Liver (tissue), 9 donors: ENCODE data around the gene BRD1. TPM values are rescaled to one million over a fixed set of nuclear protein-coding genes. Genes with fewer than 3 reads are reported as not detected.

ENCODE experiments used
- DNase-seq: peaks from one replicate; pipeline ENCODE4 v3.0.0-alpha.2; 2017; ENCODE audit warnings: low spot score
- H3K27ac ChIP-seq, 2 donors: one replicate each; pipeline ENCODE4 v1.7.0; 2013; ENCODE audit warnings: inconsistent platforms in 2 of 2, low read length in 2 of 2, control low read depth in 1 of 2, low read depth in 1 of 2, mild to moderate bottlenecking in 1 of 2
- H3K27me3 ChIP-seq, 4 donors: one replicate each; pipeline versions ENCODE4 v1.6.1 to v1.7.0; 2013; ENCODE audit warnings: low read length in 3 of 4, inconsistent platforms in 1 of 4, mild to moderate bottlenecking in 1 of 4, moderate library complexity in 1 of 4; ENCODE audit not compliant: control insufficient read depth in 4 of 4, insufficient read depth in 4 of 4
- H3K36me3 ChIP-seq, 4 donors: one replicate each; pipeline versions ENCODE4 v1.6.1 to v1.7.0; 2013; ENCODE audit warnings: low read length in 3 of 4, mild to moderate bottlenecking in 3 of 4, low read depth in 1 of 4, moderate library complexity in 1 of 4; ENCODE audit not compliant: control insufficient read depth in 4 of 4, insufficient read depth in 3 of 4
- H3K4me1 ChIP-seq, 4 donors: one replicate each; pipeline versions ENCODE4 v1.6.1 to v1.7.0; 2013; ENCODE audit warnings: low read length in 3 of 4, mild to moderate bottlenecking in 3 of 4, moderate library complexity in 1 of 4; ENCODE audit not compliant: control insufficient read depth in 4 of 4, insufficient read depth in 4 of 4
- H3K4me3 ChIP-seq, 3 donors: one replicate each; pipeline versions ENCODE4 v1.6.1 to v1.7.0; 2013; ENCODE audit warnings: low read length in 3 of 3, control low read depth in 1 of 3, low read depth in 1 of 3, mild to moderate bottlenecking in 1 of 3
- H3K9ac ChIP-seq, 2 donors: one replicate each; pipeline ENCODE4 v1.7.0; 2013; ENCODE audit warnings: low read length in 2 of 2, mild to moderate bottlenecking in 2 of 2, moderate library complexity in 2 of 2, control low read depth in 1 of 2, low read depth in 1 of 2
- H3K9me3 ChIP-seq, 4 donors: one replicate each; pipeline versions ENCODE4 v1.6.1 to v1.7.0; 2013; ENCODE audit warnings: low read length in 3 of 4; ENCODE audit not compliant: control insufficient read depth in 4 of 4
- ATF3 ChIP-seq: IDR thresholded peaks from 2 replicates; pipeline ENCODE4 v1.6.1; 2016; ENCODE audit warnings: antibody characterized with exemption
- EGR1 ChIP-seq, 2 donors: IDR thresholded peaks; 2 replicates each; pipeline ENCODE4 v1.6.1; 2016 to 2018; ENCODE audit warnings: antibody characterized with exemption in 2 of 2, low read depth in 2 of 2
- FOXA1 ChIP-seq: IDR thresholded peaks from 2 replicates; pipeline ENCODE4 v1.6.1; 2016; ENCODE audit warnings: antibody characterized with exemption
- GABPA ChIP-seq, 2 donors: IDR thresholded peaks in 1 of 2; conservative IDR thresholded peaks in 1 of 2; 2 replicates each; pipeline ENCODE4 v1.6.1; 2016; ENCODE audit warnings: antibody characterized with exemption in 2 of 2, mild to moderate bottlenecking in 1 of 2, moderate library complexity in 1 of 2
- HNF4A ChIP-seq, 2 donors: conservative IDR thresholded peaks; 2 replicates each; pipeline ENCODE4 v1.6.1; 2016; ENCODE audit warnings: antibody characterized with exemption in 2 of 2, mild to moderate bottlenecking in 2 of 2
- HNF4G ChIP-seq: IDR thresholded peaks from 2 replicates; pipeline ENCODE4 v1.6.1; 2016; ENCODE audit warnings: antibody characterized with exemption
- JUND ChIP-seq, 2 donors: IDR thresholded peaks; 2 replicates each; pipeline ENCODE4 v1.6.1; 2016; ENCODE audit warnings: antibody characterized with exemption in 2 of 2
- MAX ChIP-seq: IDR thresholded peaks from 2 replicates; pipeline ENCODE4 v1.6.1; 2016; ENCODE audit warnings: antibody characterized with exemption
- NR2F2 ChIP-seq: IDR thresholded peaks from 2 replicates; pipeline ENCODE4 v1.6.1; 2016; ENCODE audit warnings: antibody characterized with exemption
- RAD21 ChIP-seq, 2 donors: IDR thresholded peaks; 2 replicates each; pipeline ENCODE4 v1.6.1; 2016; ENCODE audit warnings: antibody characterized with exemption in 2 of 2, mild to moderate bottlenecking in 2 of 2
- REST ChIP-seq: IDR thresholded peaks from 2 replicates; pipeline ENCODE4 v1.6.1; 2016; ENCODE audit warnings: antibody characterized with exemption, mild to moderate bottlenecking
- RXRA ChIP-seq, 2 donors: IDR thresholded peaks; 2 replicates each; pipeline ENCODE4 v1.6.1; 2017 to 2018; ENCODE audit warnings: antibody characterized with exemption in 2 of 2, mild to moderate bottlenecking in 1 of 2
- SP1 ChIP-seq: IDR thresholded peaks from 2 replicates; pipeline ENCODE4 v1.6.1; 2018; ENCODE audit warnings: antibody characterized with exemption, mild to moderate bottlenecking
- WGBS: extraction: QIAGEN DNeasy Blood & Tissue Kit; methylation state at CpG from one replicate; pipeline ENCODE4 v1.1.7; 2013; 5-methylcytosine and 5-hydroxymethylcytosine counted together
- polyA plus RNA-seq, 2 donors: library from polyadenylated mRNA; stranded (reverse) in 1 of 2; unstranded in 1 of 2; fragments of 200-250 nt in 1 of 2; fragments of >200 nt in 1 of 2; fragmentation: Nextera tagmentation in 1 of 2; extraction: Ambion mirVana in 1 of 2; gene quantifications; one replicate each; pipeline versions ENCODE4 v1.2.1 to v1.2.3, GENCODE V29; 2013 to 2015
- total RNA-seq, 2 donors: library from RNA; depleted of rRNA; stranded (reverse); fragments of >200 nt; gene quantifications; one replicate each; pipeline ENCODE4 v1.2.3, GENCODE V29; 2014
- TF ChIP-seq, protein P1 (sequence below): fragments of 150-350 bp; IDR thresholded peaks from 2 replicates; pipeline ENCODE4 v1.5.1; 2017; ENCODE audit warnings: improper control_type of control experiment, low read depth, low read length; ENCODE audit not compliant: missing input control
- donor health status: healthy.
- donor health status: healthy.
- donor health status: healthy.
- donor health status: healthy.
- donor health status: healthy.

The BRD1 gene
- total and polyA plus RNA-seq, 4 donors, result 3.3 to 20.7 (median 11.6) TPM

DNA sequence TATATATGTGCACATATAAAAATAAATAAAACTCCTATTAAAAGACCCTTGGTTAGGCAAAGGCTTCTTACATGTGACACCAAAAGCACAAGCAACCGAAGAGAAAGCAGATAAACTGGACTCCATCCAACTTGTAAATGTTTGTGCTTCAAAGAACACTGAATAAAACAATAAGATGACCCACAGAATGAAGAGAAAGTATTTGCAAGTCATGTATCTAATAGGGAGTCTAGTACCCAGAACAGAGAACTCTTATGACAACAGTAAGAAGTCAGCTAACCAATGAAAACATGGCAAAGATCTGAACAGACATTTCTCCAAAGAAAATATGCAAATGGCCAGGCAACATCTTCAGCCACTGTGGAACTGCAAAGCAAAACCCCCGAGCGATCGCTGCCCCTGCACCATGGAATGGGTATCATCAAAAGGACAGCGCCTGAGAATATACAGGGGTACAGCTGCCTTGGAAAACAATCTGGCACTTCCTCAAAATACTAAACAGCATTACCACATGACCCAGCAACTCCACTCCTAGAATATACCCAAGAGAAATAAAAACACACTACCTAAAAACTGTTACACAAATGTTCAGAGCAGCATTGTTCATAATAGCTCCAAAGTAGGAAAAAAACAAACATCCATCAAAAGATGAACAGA, 17.2 kb downstream of the BRD1 start:
- Histone ChIP-seq H3K4me3 (no peak overlapping the region), H3K4me1 (peaks cover 9 to 33% (median 27%) of the 10 kb centered on the region in 4 donors), H3K9ac (no peak overlapping the region), H3K27me3 (no peaks in the 10 kb centered on the region), H3K27ac (no peak overlapping the region), H3K9me3 (no peaks in the 10 kb centered on the region), H3K36me3 (peaks cover 0 to 5% (median 4%) of the 10 kb centered on the region in 4 donors)
- TF ChIP-seq, protein P1, sequence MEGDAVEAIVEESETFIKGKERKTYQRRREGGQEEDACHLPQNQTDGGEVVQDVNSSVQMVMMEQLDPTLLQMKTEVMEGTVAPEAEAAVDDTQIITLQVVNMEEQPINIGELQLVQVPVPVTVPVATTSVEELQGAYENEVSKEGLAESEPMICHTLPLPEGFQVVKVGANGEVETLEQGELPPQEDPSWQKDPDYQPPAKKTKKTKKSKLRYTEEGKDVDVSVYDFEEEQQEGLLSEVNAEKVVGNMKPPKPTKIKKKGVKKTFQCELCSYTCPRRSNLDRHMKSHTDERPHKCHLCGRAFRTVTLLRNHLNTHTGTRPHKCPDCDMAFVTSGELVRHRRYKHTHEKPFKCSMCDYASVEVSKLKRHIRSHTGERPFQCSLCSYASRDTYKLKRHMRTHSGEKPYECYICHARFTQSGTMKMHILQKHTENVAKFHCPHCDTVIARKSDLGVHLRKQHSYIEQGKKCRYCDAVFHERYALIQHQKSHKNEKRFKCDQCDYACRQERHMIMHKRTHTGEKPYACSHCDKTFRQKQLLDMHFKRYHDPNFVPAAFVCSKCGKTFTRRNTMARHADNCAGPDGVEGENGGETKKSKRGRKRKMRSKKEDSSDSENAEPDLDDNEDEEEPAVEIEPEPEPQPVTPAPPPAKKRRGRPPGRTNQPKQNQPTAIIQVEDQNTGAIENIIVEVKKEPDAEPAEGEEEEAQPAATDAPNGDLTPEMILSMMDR, result no peak
- TF ChIP-seq GABPA (IDR thresholded peaks at IDR 0.05 in 1 of 2, conservative IDR thresholded peaks at IDR 0.05 in 1 of 2) (no peak), ATF3 (no peak), FOXA1 (no peak), EGR1 (IDR thresholded peaks at IDR 0.05; ENCODE audit: low read depth in 2 of 2) (no peak), SP1 (no peak)
- DNase-seq, result no peak
- 70% methylated on average over 5 of the region's 5 CpGs for WGBS

- Histone ChIP-seq H3K4me1 (peaks cover 9 to 33% (median 25%) of the 10 kb centered on the region in 4 donors), H3K27ac (no peak overlapping the region), H3K4me3 (no peak overlapping the region), H3K9me3 (no peaks in the 10 kb centered on the region), H3K9ac (no peak overlapping the region), H3K27me3 (no peaks in the 10 kb centered on the region), H3K36me3 (peaks cover 6 to 9% (median 8%) of the 10 kb centered on the region in 4 donors)
- TF ChIP-seq REST (no peak), RXRA (IDR thresholded peaks at IDR 0.05) (no peak)
- 78% methylated on average over 14 of the region's 14 CpGs for WGBS
- no peak for DNase-seq
Observed at GRCh38 chr22:49807780-49808708, 19.6 kb downstream of the BRD1 start.

GRCh38 chr22:49807129-49807528, 20.5 kb downstream of the BRD1 start:
- H3K27me3 ChIP-seq, result no peaks in the 10 kb centered on the region
- H3K4me3 ChIP-seq, result no peak overlapping the region
- no peak overlapping the region for H3K27ac ChIP-seq
- no peaks in the 10 kb centered on the region for H3K9me3 ChIP-seq
- DNase-seq, result no peak
- no peak overlapping the region for H3K9ac ChIP-seq
- 98% methylated on average over 8 of the region's 8 CpGs for WGBS
- TF ChIP-seq FOXA1 (no peak), MAX (no peak), RAD21 (IDR thresholded peaks at IDR 0.05) (no peak), HNF4A (conservative IDR thresholded peaks at IDR 0.05) (no peak), SP1 (no peak), GABPA (IDR thresholded peaks at IDR 0.05 in 1 of 2, conservative IDR thresholded peaks at IDR 0.05 in 1 of 2) (no peak), EGR1 (IDR thresholded peaks at IDR 0.05; ENCODE audit: low read depth in 2 of 2) (no peak), HNF4G (no peak), NR2F2 (no peak), JUND (IDR thresholded peaks at IDR 0.05) (no peak)
- TF ChIP-seq, protein P1, result no peak
- peaks cover 8 to 27% (median 21%) of the 10 kb centered on the region in 4 donors for H3K4me1 ChIP-seq
- H3K36me3 ChIP-seq, result peaks cover 8 to 14% (median 12%) of the 10 kb centered on the region in 4 donors
